ENCODE data around the gene ZFAND3. TPM values are rescaled to one million over a fixed set of nuclear protein-coding genes. Genes with fewer than 3 reads are reported as not detected.

ZFAND3 gene
- total and polyA plus RNA-seq, 2 of the 4 experiments (the other 2 are of a cell fraction): 10.9 to 26.7 TPM

- no peak overlapping the region for H2AK9ac ChIP-seq (replicated peaks; ENCODE audit: low read depth, low read length, poor library complexity)
- peaks cover 69% of the 10 kb centered on the region for H4K20me1 ChIP-seq (ENCODE audit: insufficient read depth, low read length)
- no peaks in the 10 kb centered on the region for H3K36me3 ChIP-seq (ENCODE audit: control insufficient read depth, insufficient read depth, low read length)
- no peak overlapping the region for H3K18ac ChIP-seq (ENCODE audit: low read depth, low read length)
- H3K4me3 ChIP-seq (ENCODE audit: insufficient read depth, low read depth, low read length): no peak overlapping the region
- no peak overlapping the region for H4K5ac ChIP-seq (ENCODE audit: low read depth, low read length)
- intact Hi-C loops (cut with micrococcal nuclease): loop anchor here (1.0 kb wide), 2 partner anchors 221 to 307 kb away; no protein-coding TSS in a partner anchor
- no peak overlapping the region for H3K27ac ChIP-seq (ENCODE audit: insufficient read depth, low read length)
- ATAC-seq (ENCODE audit: low read depth) (no peak), DNase-seq (no peak)
- TF ChIP-seq SMC3 (IDR thresholded peaks at IDR 0.05; ENCODE audit: low read depth, low read length): no peak
- TF ChIP-seq RAD21 (IDR thresholded peaks at IDR 0.05; ENCODE audit: low read length): no peak
- TF ChIP-seq NFE2L2 (IDR thresholded peaks at IDR 0.05; ENCODE audit: low read depth, low read length): no peak
- H2AK5ac ChIP-seq (ENCODE audit: low read depth, low read length): no peak overlapping the region
- no peak overlapping the region for H2BK120ac ChIP-seq (ENCODE audit: low read depth, low read length)
- no peak overlapping the region for H3K4me2 ChIP-seq (ENCODE audit: low read depth, low read length)
- CTCF ChIA-PET: interaction anchor here (0.6 to 0.9 kb wide), 6 partner anchors 12 to 555 kb away, joined by 3 to 11 read pairs (median 4); no protein-coding TSS in a partner anchor
- H2BK15ac ChIP-seq (ENCODE audit: low read depth, low read length): no peak overlapping the region
- BruUV-seq (replicated peaks): no TSS peak
- in situ Hi-C loops (cut with MboI; ENCODE audit: low sequenced_read_pairs): no loop called here
- no peak overlapping the region for H2BK5ac ChIP-seq (ENCODE audit: low read depth, low read length, poor library complexity, severe bottlenecking)
- H3K56ac ChIP-seq (ENCODE audit: extremely low read depth, insufficient read depth, low read length): no peak overlapping the region
- H3K4me1 ChIP-seq (ENCODE audit: control insufficient read depth, insufficient read depth, low read length): peaks cover 4% of the 10 kb centered on the region; the same call in 1 of the 2 replicates
- no peak overlapping the region for H3K9ac ChIP-seq (ENCODE audit: low read depth, low read length)
- H4K91ac ChIP-seq (ENCODE audit: insufficient read depth, low read depth, low read length): no peak overlapping the region
- no peak overlapping the region for H3K4ac ChIP-seq (ENCODE audit: low read depth, low read length)
- no peaks in the 10 kb centered on the region for H3K27me3 ChIP-seq (ENCODE audit: control insufficient read depth, insufficient read depth, low read length)
- H3K14ac ChIP-seq (replicated peaks; ENCODE audit: low read depth, low read length): no peak overlapping the region
- peaks cover 1% of the 10 kb centered on the region for H3K9me1 ChIP-seq (ENCODE audit: insufficient read depth, low read length)
- H2BK20ac ChIP-seq (ENCODE audit: low read depth, low read length): no peak overlapping the region
- no peaks in the 10 kb centered on the region for H3K9me3 ChIP-seq (ENCODE audit: control insufficient read depth, insufficient read depth, low read length)
- 100% methylated on average over 1 of the region's 5 CpGs; no CpG with 5 or more reads in 1 of the 2 experiments for WGBS, 2 experiments (ENCODE audit: extremely low coverage in 2 of 2, insufficient read length in 1 of 2)
- POLR2A ChIA-PET (ENCODE audit: unreplicated experiment): no interaction called here
- H3K79me1 ChIP-seq (ENCODE audit: low read depth in 1 of 2, low read length in 2 of 2): peaks cover 34 to 74% of the 10 kb centered on the region in 2 experiments
- no peak overlapping the region for H3K23ac ChIP-seq (ENCODE audit: low read depth, low read length)
- no peak overlapping the region for H4K8ac ChIP-seq (ENCODE audit: low read depth in 2 of 2, low read length in 2 of 2)
- dilution Hi-C loops (cut with HindIII; ENCODE audit: low sequenced_read_pairs, unreplicated experiment): no loop called here
- H2AFZ ChIP-seq (replicated peaks; ENCODE audit: low read length, poor library complexity): no peak overlapping the region
These were observed 192.4 kb downstream of the ZFAND3 start for GRCh38 chr6:38011937-38012336.

Data from IMR-90 (cell line).